Peyer's patch (tissue), 4 donors: Measurements from ENCODE around the gene ESF1.

ENCODE experiments used
- CTCF ChIP-seq, 6 experiments: fragments of 450-650 bp in 4 of 6; fragments of 200-600 bp in 2 of 6; sonication (generic) in 1 of 6; IDR thresholded peaks; one replicate each; pipeline ENCODE4 v1.5.1; 2017 to 2019; ENCODE audit warnings: antibody characterized with exemption in 6 of 6, mild to moderate bottlenecking in 3 of 6, moderate library complexity in 1 of 6
- POLR2A ChIP-seq, 2 donors: fragments of 450-650 bp; IDR thresholded peaks; one replicate each; pipeline ENCODE4 v1.5.1; 2017; ENCODE audit warnings: antibody characterized with exemption in 2 of 2, mild to moderate bottlenecking in 2 of 2, moderate library complexity in 2 of 2

- TF ChIP-seq CTCF (IDR thresholded peaks at IDR 0.05) = no peak
- no peak for TF ChIP-seq POLR2A (IDR thresholded peaks at IDR 0.05)
Measured at GRCh38 chr20:13670160-13670559, 114.6 kb downstream of the ESF1 start.
